GM12874 (cell line): ENCODE measurements around the gene ZNF189.

ENCODE experiments used
- CTCF ChIP-seq: IDR thresholded peaks from 2 replicates; pipeline ENCODE4 v1.5.1; 2011; ENCODE audit warnings: low read depth, mild to moderate bottlenecking, control low read depth, low read length, moderate library complexity; ENCODE audit not compliant: insufficient read depth

The ZNF189 gene

GRCh38 chr9:101451498-101451897, 52.8 kb downstream of the ZNF189 start:
- no peak for TF ChIP-seq CTCF

- no peak for TF ChIP-seq CTCF
These were observed 55.3 kb downstream of the ZNF189 start for GRCh38 chr9:101453776-101454570.

GRCh38 chr9:101455656-101456240, 57.1 kb downstream of the ZNF189 start:
- TF ChIP-seq CTCF, result no peak

GRCh38 chr9:101457003-101457402, 58.4 kb downstream of the ZNF189 start:
- TF ChIP-seq CTCF, result no peak

- peak; percentile 57 for TF ChIP-seq CTCF
These were observed 60.4 kb downstream of the ZNF189 start for GRCh38 chr9:101458963-101459631.
